ENCODE data around the gene ARID3B. TPM values are rescaled to one million over a fixed set of nuclear protein-coding genes. Genes with fewer than 3 reads are reported as not detected.
"Not testable (repeated sequence)": the region's sequence is repeated elsewhere in the genome, so short reads cannot be mapped to it uniquely, and the experiment has no call there.

The ARID3B gene
- total and polyA plus RNA-seq, 7 experiments from 2014 or later: 5.1 to 45.4 (median 36.6) TPM

DNA sequence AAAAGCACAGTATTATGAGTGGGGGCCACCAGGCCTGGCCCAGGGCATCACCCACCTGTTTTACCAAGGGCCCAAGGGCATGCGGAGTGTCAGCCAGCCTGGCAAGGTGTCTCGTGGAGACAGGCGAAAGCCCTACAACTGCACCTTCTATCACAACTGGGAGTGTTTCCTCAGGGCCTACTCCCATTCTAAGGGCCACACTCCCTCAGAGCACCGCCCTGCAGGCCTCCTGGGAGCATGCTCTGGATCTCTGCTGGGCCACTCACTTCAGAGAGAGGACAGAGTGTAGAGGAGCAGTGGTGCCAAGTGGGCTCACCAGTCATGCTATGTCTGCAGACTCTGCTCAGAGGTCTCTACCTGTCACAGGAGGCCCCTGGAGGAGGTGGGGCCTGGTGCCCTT lies 53.4 kb downstream of the ARID3B start:
- Mint-ChIP-seq H3K27ac (peak overlapping the region in 1 of 9 donors; percentile 52), H3K27me3 (no peaks in the 10 kb centered on the region), H3K4me3 (no peak overlapping the region), H3K36me3 (peaks cover 0 to 37% (median 10%) of the 10 kb centered on the region in 5 donors), H3K4me1 (peaks cover 12 to 21% (median 18%) of the 10 kb centered on the region in 7 donors), H3K9me3 (no peaks in the 10 kb centered on the region)
- no peak for ATAC-seq
- intact Hi-C loops (cut with micrococcal nuclease): no loop called here
- no peaks in the 10 kb centered on the region for H3K27me3 ChIP-seq (ENCODE audit: control insufficient read depth in 2 of 2, insufficient read depth in 2 of 2, low read length in 2 of 2)
- no peak for DNase-seq
- no peaks in the 10 kb centered on the region for H3K9me3 ChIP-seq (ENCODE audit: control insufficient read depth in 2 of 3, low read length in 3 of 3)
- ChIA-PET POLR2A (no interaction called here), CTCF (interaction anchor here (0.9 kb wide), 1 partner anchor 38 kb away, joined by 3 read pairs; no protein-coding TSS in a partner anchor)
- H3K36me3 ChIP-seq (ENCODE audit: control insufficient read depth in 2 of 3, insufficient read depth in 3 of 3, low read length in 3 of 3): peaks cover 10 to 63% (median 12%) of the 10 kb centered on the region in 3 experiments
- no peak overlapping the region for H3K27ac ChIP-seq (ENCODE audit: low read depth, low read length)
- peaks cover 5 to 10% of the 10 kb centered on the region in 2 donors for H3K4me1 ChIP-seq (ENCODE audit: control insufficient read depth in 2 of 2, insufficient read depth in 2 of 2, low read length in 2 of 2)
- H3K4me3 ChIP-seq (ENCODE audit: low read length): no peak overlapping the region

DNA sequence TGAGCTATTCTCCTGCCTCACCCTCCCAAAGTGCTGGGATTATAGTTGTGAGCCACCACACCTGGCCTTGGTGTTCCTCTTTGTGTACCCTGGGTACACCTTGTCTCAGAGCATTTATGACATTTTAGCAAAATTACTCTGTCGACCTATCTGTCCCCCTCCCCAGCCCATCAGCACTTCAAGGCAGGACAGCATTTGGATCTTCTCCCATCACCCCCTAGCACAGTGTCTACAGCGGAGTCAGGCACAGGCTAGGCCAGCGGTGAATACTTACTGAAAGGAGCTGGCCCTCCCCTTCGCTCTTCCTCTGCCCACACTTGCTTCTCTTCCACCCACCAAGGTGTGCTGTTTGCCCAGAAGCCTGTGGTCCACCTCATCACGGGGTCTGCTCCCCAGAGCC lies 54.3 kb downstream of the ARID3B start:
- Mint-ChIP-seq H3K9me3 (no peaks in the 10 kb centered on the region), H3K36me3 (peaks cover 0 to 35% (median 5%) of the 10 kb centered on the region in 5 donors)
- intact Hi-C loops (cut with micrococcal nuclease): no loop called here

DNA sequence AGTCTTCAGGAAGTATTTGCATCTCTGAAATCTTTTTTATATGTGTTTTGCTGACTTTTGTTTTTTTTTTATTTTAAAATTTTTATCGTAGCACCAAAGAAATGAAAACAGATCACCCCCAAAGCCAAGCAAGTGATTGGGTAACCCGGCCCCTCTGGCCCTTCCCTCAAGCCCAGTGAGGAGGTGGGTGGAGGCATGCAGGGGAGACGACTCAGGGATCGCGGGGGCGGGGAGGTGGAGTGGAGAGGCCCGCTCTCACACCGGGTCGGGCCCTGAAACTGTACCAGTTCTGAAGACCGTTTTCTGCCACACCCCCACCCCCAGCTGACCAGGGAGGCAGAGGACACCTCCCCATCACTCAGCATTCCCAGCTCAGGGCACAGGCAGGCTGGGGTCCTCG lies 55.7 kb downstream of the ARID3B start:
- peak overlapping the region in 2 of 9 donors; percentile 16 to 38 for H3K27ac Mint-ChIP-seq
- ATAC-seq; intact Hi-C loops (cut with micrococcal nuclease): not testable (repeated sequence)

More for the DNA sequence above, 54.3 kb downstream of the ARID3B start:
- ChIA-PET POLR2A (interaction anchor here (1.0 kb wide), 1 partner anchor 22 kb away, joined by 3 read pairs; no protein-coding TSS in a partner anchor), CTCF (no interaction called here)
- no peaks in the 10 kb centered on the region for H3K9me3 ChIP-seq (ENCODE audit: control insufficient read depth in 2 of 3, low read length in 3 of 3)
- H3K36me3 ChIP-seq (ENCODE audit: control insufficient read depth in 2 of 3, insufficient read depth in 3 of 3, low read length in 3 of 3): peaks cover 4 to 55% (median 12%) of the 10 kb centered on the region in 3 experiments
- no peak overlapping the region for H3K4me3 Mint-ChIP-seq
- no peak for DNase-seq
- no peak for ATAC-seq
- no peak overlapping the region for H3K4me3 ChIP-seq (ENCODE audit: low read length)
- peaks cover 6 to 13% of the 10 kb centered on the region in 2 donors for H3K4me1 ChIP-seq (ENCODE audit: control insufficient read depth in 2 of 2, insufficient read depth in 2 of 2, low read length in 2 of 2)
- H3K27ac ChIP-seq (ENCODE audit: low read depth, low read length): no peak overlapping the region
- H3K27me3 ChIP-seq (ENCODE audit: control insufficient read depth in 2 of 2, insufficient read depth in 2 of 2, low read length in 2 of 2): no peaks in the 10 kb centered on the region
- no peaks in the 10 kb centered on the region for H3K27me3 Mint-ChIP-seq
- H3K27ac Mint-ChIP-seq: peak overlapping the region in 1 of 9 donors; percentile 3
- H3K4me1 Mint-ChIP-seq: peaks cover 13 to 23% (median 20%) of the 10 kb centered on the region in 7 donors

DNA sequence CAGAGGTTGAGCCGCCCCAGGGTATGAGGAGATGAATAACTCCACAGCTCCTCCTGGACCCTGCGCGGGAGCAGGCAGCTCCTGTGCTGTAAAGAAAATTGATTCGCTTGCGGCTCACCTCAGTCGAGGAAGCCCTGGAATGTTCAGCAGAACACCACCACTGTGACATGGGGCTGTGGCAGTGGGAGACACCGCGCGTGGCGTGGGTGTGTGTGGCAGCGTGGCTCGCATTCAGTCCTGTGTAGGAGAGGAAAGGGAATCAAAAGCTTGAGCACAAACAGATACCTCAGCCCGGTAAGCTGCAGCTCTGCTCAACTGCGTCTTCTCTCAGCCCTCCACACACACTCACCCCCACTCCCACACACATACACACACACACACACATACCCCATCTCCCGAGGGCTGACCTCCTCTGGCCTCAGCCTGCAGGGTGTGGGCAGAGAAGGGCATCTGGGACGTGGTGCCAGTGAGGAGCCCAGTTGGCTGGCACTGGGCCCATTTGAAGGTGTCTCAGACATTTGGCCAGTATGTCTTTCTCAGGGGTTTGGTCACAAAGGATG lies 56.2 kb downstream of the ARID3B start:
- POLR2A ChIA-PET: interaction anchor here (1.1 to 2.5 kb wide), 2 partner anchors 17 to 20 kb away, joined by 7 to 29 read pairs; partner anchors contain the start of gene CLK3

More for the DNA sequence above, 55.7 kb downstream of the ARID3B start:
- Mint-ChIP-seq H3K36me3 (peaks cover 0 to 26% (median 4%) of the 10 kb centered on the region in 5 donors), H3K4me1 (peaks cover 13 to 24% (median 21%) of the 10 kb centered on the region in 7 donors)
- H3K9me3 Mint-ChIP-seq; H3K27ac ChIP-seq (ENCODE audit: low read depth, low read length); DNase-seq; CTCF ChIA-PET; H3K9me3 ChIP-seq (ENCODE audit: control insufficient read depth in 2 of 3, low read length in 3 of 3); POLR2A ChIA-PET; H3K27me3 ChIP-seq (ENCODE audit: control insufficient read depth in 2 of 2, insufficient read depth in 2 of 2, low read length in 2 of 2); H3K4me3 ChIP-seq (ENCODE audit: low read length); H3K4me3 Mint-ChIP-seq; H3K27me3 Mint-ChIP-seq: not testable (repeated sequence)
- peaks cover 6 to 13% of the 10 kb centered on the region in 2 donors for H3K4me1 ChIP-seq (ENCODE audit: control insufficient read depth in 2 of 2, insufficient read depth in 2 of 2, low read length in 2 of 2)
- H3K36me3 ChIP-seq (ENCODE audit: control insufficient read depth in 2 of 3, insufficient read depth in 3 of 3, low read length in 3 of 3): peaks cover 0 to 40% (median 7%) of the 10 kb centered on the region in 3 experiments

DNA sequence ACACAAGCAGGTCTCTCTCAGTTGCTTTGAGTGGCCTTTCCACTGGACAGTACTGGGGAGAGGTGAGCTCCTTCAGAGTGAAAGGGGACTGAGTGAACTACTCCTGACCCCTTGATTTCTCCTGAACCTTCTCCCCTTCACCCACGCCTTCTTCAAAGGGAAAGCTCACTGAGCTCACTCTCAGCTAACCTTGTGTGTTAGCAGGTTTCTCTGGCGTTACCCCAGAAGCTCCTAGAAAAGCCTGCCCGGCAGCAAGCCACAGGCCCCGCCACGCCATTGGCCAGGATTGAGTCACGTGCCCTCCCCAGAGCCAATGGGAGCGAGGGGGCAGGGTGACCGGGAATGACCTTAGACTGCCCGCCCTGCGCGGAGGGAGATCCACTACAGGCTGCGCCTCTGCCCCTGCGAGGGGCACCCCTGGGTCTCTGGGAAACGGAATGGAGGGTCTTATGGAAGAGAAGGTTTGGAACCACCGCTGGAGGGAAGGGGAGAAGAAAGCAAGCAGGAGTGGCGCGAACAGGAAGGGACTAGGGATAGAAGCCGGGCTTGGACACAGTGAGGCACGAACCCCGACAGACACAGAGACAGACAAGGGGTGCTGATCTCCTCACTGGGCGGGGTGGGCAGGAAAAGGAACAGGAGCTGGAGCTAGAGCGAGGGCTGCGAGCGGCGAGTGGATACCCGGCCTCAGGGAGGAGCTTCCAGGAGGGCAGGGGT lies 57.3 kb downstream of the ARID3B start:
- DNase-seq: peak; percentile 71 to 91 (median 79)
- H3K36me3 Mint-ChIP-seq: peaks cover 0 to 13% (median 3%) of the 10 kb centered on the region in 5 donors
- peaks cover 16 to 24% (median 21%) of the 10 kb centered on the region in 7 donors for H3K4me1 Mint-ChIP-seq
- H3K4me1 ChIP-seq (ENCODE audit: control insufficient read depth in 2 of 2, insufficient read depth in 2 of 2, low read length in 2 of 2): peaks cover 6 to 13% of the 10 kb centered on the region in 2 donors
- no peaks in the 10 kb centered on the region for H3K9me3 ChIP-seq (ENCODE audit: control insufficient read depth in 2 of 3, low read length in 3 of 3)
- H3K4me3 ChIP-seq (ENCODE audit: low read length): peak overlapping the region; percentile 83
- peak overlapping the region; percentile 89 to 99 (median 98) for H3K27ac Mint-ChIP-seq
- ChIA-PET POLR2A (interaction anchor here (0.8 to 2.5 kb wide), 6 partner anchors 16 to 212 kb away, joined by 3 to 29 read pairs (median 4); partner anchors contain the start of genes CLK3 and UBL7), CTCF (interaction anchor here (0.7 to 1.4 kb wide), 2 partner anchors 10 to 15 kb away, joined by 3 to 5 read pairs; no protein-coding TSS in a partner anchor)
- no peaks in the 10 kb centered on the region for H3K9me3 Mint-ChIP-seq
- no peaks in the 10 kb centered on the region for H3K27me3 ChIP-seq (ENCODE audit: control insufficient read depth in 2 of 2, insufficient read depth in 2 of 2, low read length in 2 of 2)
- peaks cover 0 to 25% (median 0%) of the 10 kb centered on the region in 3 experiments for H3K36me3 ChIP-seq (ENCODE audit: control insufficient read depth in 2 of 3, insufficient read depth in 3 of 3, low read length in 3 of 3)
- H3K27me3 Mint-ChIP-seq: no peaks in the 10 kb centered on the region
- H3K27ac ChIP-seq (ENCODE audit: low read depth, low read length): peak overlapping the region; percentile 79
- peak; percentile 98 for ATAC-seq
- intact Hi-C loops (cut with micrococcal nuclease): loop anchor here (1.0 kb wide), 4 partner anchors 16 to 137 kb away; partner anchors contain the start of genes UBL7 (in 2 of the 2) and ARID3B (in 1 of the 2)
- peak overlapping the region; percentile 90 to 100 (median 98) for H3K4me3 Mint-ChIP-seq

More for the DNA sequence above, 56.2 kb downstream of the ARID3B start:
- intact Hi-C loops (cut with micrococcal nuclease); H3K4me3 Mint-ChIP-seq; H3K27ac ChIP-seq (ENCODE audit: low read depth, low read length); H3K9me3 Mint-ChIP-seq; H3K9me3 ChIP-seq (ENCODE audit: control insufficient read depth in 2 of 3, low read length in 3 of 3); H3K27me3 Mint-ChIP-seq; ATAC-seq; H3K4me3 ChIP-seq (ENCODE audit: low read length); CTCF ChIA-PET; H3K27me3 ChIP-seq (ENCODE audit: control insufficient read depth in 2 of 2, insufficient read depth in 2 of 2, low read length in 2 of 2); DNase-seq: not testable (repeated sequence)
- peaks cover 0 to 35% (median 2%) of the 10 kb centered on the region in 3 experiments for H3K36me3 ChIP-seq (ENCODE audit: control insufficient read depth in 2 of 3, insufficient read depth in 3 of 3, low read length in 3 of 3)
- peaks cover 6 to 13% of the 10 kb centered on the region in 2 donors for H3K4me1 ChIP-seq (ENCODE audit: control insufficient read depth in 2 of 2, insufficient read depth in 2 of 2, low read length in 2 of 2)
- Mint-ChIP-seq H3K27ac (peak overlapping the region in 3 of 9 donors; percentile 46 to 81 (median 71)), H3K36me3 (peaks cover 0 to 21% (median 4%) of the 10 kb centered on the region in 5 donors), H3K4me1 (peaks cover 14 to 24% (median 21%) of the 10 kb centered on the region in 7 donors)

DNA sequence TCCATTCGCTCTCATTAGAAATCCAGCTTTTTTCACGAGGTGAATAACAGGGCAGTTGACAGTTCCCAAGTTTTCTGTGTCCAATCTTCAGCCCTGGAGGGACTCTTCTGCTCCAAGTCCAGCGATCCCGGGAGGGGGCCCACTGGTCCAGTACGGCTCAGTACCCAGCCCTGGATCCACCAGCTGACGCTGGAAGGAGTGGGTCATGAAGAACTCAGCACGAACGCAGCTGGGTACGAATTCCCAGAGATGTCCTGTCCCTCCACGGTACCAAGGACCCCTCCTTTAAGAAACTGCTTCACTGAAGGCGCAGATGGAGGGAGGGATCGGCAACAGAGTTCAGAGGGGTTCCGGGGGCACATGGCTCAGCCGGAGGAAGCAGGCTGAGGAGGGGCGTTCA lies 58.1 kb downstream of the ARID3B start:
- H3K4me1 ChIP-seq (ENCODE audit: control insufficient read depth in 2 of 2, insufficient read depth in 2 of 2, low read length in 2 of 2): peaks cover 6 to 13% of the 10 kb centered on the region in 2 donors
- H3K27ac ChIP-seq (ENCODE audit: low read depth, low read length): peak overlapping the region; percentile 79
- Mint-ChIP-seq H3K27ac (peak overlapping the region in 7 of 9 donors; percentile 89 to 99 (median 98)), H3K27me3 (no peaks in the 10 kb centered on the region), H3K4me1 (peaks cover 16 to 24% (median 21%) of the 10 kb centered on the region in 7 donors), H3K4me3 (peak overlapping the region; percentile 90 to 100 (median 98)), H3K36me3 (peaks cover 0 to 9% (median 0%) of the 10 kb centered on the region in 5 donors), H3K9me3 (no peaks in the 10 kb centered on the region)
- H3K36me3 ChIP-seq (ENCODE audit: control insufficient read depth in 2 of 3, insufficient read depth in 3 of 3, low read length in 3 of 3): peaks cover 0 to 16% (median 0%) of the 10 kb centered on the region in 3 experiments
- H3K27me3 ChIP-seq (ENCODE audit: control insufficient read depth in 2 of 2, insufficient read depth in 2 of 2, low read length in 2 of 2): no peaks in the 10 kb centered on the region
- ATAC-seq (no peak), DNase-seq (no peak)
- H3K4me3 ChIP-seq (ENCODE audit: low read length): peak overlapping the region; percentile 83
- intact Hi-C loops (cut with micrococcal nuclease): no loop called here
- no peaks in the 10 kb centered on the region for H3K9me3 ChIP-seq (ENCODE audit: control insufficient read depth in 2 of 3, low read length in 3 of 3)
- CTCF ChIA-PET: interaction anchor here (0.7 to 1.4 kb wide), 2 partner anchors 9 to 14 kb away, joined by 3 to 5 read pairs; no protein-coding TSS in a partner anchor
- POLR2A ChIA-PET: interaction anchor here (0.8 to 2.5 kb wide), 4 partner anchors 12 to 57 kb away, joined by 3 to 29 read pairs (median 4); partner anchors contain the start of gene CLK3

All from naive thymus-derived CD4-positive, alpha-beta T cell (primary cell).